Sigmoid colon (tissue), 3 donors: ENCODE data around the gene CANT1.

Experiments used
- POLR2A ChIP-seq, 2 donors: fragments of 450-650 bp; IDR thresholded peaks; one replicate each; pipeline ENCODE4 v1.6.1; 2016; ENCODE audit warnings: antibody characterized with exemption in 2 of 2, mild to moderate bottlenecking in 2 of 2, moderate library complexity in 2 of 2
- TF ChIP-seq, protein P1 (sequence below), 4 experiments: fragments of 450-650 bp in 3 of 4; fragments of 200-600 bp in 1 of 4; IDR thresholded peaks; one replicate each; pipeline ENCODE4 v1.5.1; 2016 to 2019; ENCODE audit warnings: antibody characterized with exemption in 4 of 4, mild to moderate bottlenecking in 3 of 4, moderate library complexity in 2 of 4

DNA sequence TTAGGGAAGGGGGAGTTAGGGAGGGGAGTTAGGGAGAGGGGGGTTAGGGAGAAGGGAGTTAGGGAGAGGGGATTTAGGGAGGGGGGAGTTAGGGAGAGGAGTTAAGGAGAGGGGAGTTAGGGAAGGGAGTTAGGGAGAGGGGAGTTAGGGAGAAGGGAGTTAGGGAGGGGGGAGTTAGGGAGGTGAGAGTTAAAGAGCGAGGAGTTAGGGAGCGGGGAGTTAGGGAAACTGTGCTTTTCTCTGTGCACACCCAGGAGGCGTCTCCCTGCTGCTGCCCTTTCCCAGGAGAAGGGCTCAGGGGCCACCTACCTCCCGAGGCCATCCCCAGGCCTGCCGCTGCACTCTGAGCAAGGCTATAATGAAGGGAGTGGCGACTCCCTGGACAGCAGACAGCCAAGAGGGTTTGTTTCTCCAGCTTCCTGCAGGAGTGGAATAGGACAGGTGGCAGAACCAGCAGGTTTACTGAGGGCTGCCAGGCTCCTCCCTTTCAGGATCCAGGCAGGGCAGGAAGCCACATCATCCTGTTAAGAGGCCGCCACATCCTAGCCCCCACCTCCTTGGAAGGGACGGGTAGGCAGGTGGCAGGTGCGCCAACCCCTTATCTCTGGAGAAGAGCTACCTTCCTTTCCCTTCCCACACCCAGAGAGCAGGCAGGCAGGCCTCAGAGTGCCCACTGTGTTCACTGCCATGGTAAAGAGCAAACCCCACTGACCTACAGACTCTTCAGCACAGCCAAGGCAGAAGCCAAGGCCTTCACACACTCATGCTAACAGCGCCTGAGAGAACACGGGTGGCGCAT is 4.3 kb downstream of the CANT1 start:
- TF ChIP-seq, protein P1, sequence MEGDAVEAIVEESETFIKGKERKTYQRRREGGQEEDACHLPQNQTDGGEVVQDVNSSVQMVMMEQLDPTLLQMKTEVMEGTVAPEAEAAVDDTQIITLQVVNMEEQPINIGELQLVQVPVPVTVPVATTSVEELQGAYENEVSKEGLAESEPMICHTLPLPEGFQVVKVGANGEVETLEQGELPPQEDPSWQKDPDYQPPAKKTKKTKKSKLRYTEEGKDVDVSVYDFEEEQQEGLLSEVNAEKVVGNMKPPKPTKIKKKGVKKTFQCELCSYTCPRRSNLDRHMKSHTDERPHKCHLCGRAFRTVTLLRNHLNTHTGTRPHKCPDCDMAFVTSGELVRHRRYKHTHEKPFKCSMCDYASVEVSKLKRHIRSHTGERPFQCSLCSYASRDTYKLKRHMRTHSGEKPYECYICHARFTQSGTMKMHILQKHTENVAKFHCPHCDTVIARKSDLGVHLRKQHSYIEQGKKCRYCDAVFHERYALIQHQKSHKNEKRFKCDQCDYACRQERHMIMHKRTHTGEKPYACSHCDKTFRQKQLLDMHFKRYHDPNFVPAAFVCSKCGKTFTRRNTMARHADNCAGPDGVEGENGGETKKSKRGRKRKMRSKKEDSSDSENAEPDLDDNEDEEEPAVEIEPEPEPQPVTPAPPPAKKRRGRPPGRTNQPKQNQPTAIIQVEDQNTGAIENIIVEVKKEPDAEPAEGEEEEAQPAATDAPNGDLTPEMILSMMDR (IDR thresholded peaks at IDR 0.05): no peak
- peak in 1 of 2 donors; percentile 72 for TF ChIP-seq POLR2A (IDR thresholded peaks at IDR 0.05)
